ENCODE measurements around the gene FOXJ1.

Gene FOXJ1

GRCh38 chr17:76171706-76172105 is 30.7 kb upstream of the FOXJ1 start:
- no peak for TF ChIP-seq CTCF (IDR thresholded peaks at IDR 0.05; ENCODE audit: control insufficient read depth, extremely low read depth, insufficient read depth)
- no peak for DNase-seq (ENCODE audit: low read depth)
- H3K4me3 ChIP-seq (ENCODE audit: low read depth, low read length), result no peak overlapping the region

- H3K4me3 ChIP-seq (ENCODE audit: low read depth, low read length), result no peak overlapping the region
- no peak for DNase-seq (ENCODE audit: low read depth)
- TF ChIP-seq CTCF (IDR thresholded peaks at IDR 0.05; ENCODE audit: control insufficient read depth, extremely low read depth, insufficient read depth), result no peak
Observed at GRCh38 chr17:76170114-76170513, 29.1 kb upstream of the FOXJ1 start.

- DNase-seq (ENCODE audit: low read depth), result no peak
- TF ChIP-seq CTCF (IDR thresholded peaks at IDR 0.05; ENCODE audit: control insufficient read depth, extremely low read depth, insufficient read depth), result no peak
- no peak overlapping the region for H3K4me3 ChIP-seq (ENCODE audit: low read depth, low read length)
Observed at GRCh38 chr17:76166906-76167305, 25.9 kb upstream of the FOXJ1 start.

- H3K4me3 ChIP-seq (ENCODE audit: low read depth, low read length), result no peak overlapping the region
- no peak for DNase-seq (ENCODE audit: low read depth)
- no peak for TF ChIP-seq CTCF (IDR thresholded peaks at IDR 0.05; ENCODE audit: control insufficient read depth, extremely low read depth, insufficient read depth)
Observed at GRCh38 chr17:76166168-76166567, 25.1 kb upstream of the FOXJ1 start.

- H3K4me3 ChIP-seq (ENCODE audit: low read depth, low read length), result no peak overlapping the region
- no peak for DNase-seq (ENCODE audit: low read depth)
- TF ChIP-seq CTCF (IDR thresholded peaks at IDR 0.05; ENCODE audit: control insufficient read depth, extremely low read depth, insufficient read depth), result no peak
Observed at GRCh38 chr17:76164331-76164730, 23.3 kb upstream of the FOXJ1 start.

- H3K4me3 ChIP-seq (ENCODE audit: low read depth, low read length), result no peak overlapping the region
- no peak for TF ChIP-seq CTCF (IDR thresholded peaks at IDR 0.05; ENCODE audit: control insufficient read depth, extremely low read depth, insufficient read depth)
- no peak for DNase-seq (ENCODE audit: low read depth)
Observed at GRCh38 chr17:76163919-76164318, 22.9 kb upstream of the FOXJ1 start.

- H3K4me3 ChIP-seq (ENCODE audit: low read depth, low read length), result no peak overlapping the region
- DNase-seq (ENCODE audit: low read depth), result no peak
Observed at GRCh38 chr17:76161619-76162266, 20.7 kb upstream of the FOXJ1 start.

More at GRCh38 chr17:76161619-76162266, 20.7 kb upstream of the FOXJ1 start:
- no peak for TF ChIP-seq CTCF (IDR thresholded peaks at IDR 0.05; ENCODE audit: control insufficient read depth, extremely low read depth, insufficient read depth)

Data from LNCaP clone FGC (cell line).